Measurements from ENCODE around the gene LY9.

Gene LY9

DNA sequence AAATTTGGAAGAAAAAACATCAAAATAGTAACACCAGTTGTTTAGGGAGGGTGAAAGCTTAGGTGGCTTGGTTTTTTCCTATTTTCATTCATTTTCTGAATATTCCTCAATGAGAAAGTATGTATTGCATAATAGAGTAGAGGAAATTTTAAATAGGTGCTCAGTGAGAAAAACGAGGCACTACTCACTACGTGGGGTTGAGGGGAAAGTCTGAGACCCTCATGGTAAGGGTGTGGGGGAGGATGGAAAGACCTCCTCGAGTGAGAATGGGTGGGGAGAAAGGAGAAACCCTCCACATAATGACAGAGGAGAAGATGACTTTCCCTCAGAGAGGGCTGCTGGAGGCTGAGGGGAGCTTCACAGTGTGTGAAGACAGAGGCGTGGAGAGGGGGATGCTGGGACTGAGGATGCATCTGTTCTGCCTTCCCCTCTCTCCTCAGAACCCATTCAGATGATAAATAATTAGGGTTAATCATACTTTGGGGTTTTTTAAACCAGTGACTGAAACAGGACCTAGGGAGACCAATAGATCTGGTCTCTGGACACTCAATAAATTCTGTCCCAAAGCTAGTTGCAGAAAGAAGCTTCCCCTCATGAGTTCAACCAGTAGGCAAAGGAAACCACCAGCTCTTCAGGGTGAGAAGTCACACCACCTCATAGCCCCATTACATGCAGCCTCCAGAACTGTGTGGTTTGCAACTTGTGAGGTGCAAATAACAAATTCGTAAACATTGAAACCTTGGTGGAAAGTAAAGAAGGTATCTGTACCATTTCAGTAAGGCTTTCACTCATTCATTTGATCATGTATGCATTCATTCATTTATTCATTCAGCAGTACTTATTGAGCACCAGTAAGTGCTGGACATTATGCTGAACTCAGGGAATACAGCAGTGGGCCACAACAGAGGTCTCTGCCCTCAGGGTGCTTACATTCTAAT, 39.8 kb upstream of the LY9 start:
- no peak overlapping the region for H3K9ac ChIP-seq (ENCODE audit: low read length)
- H3K9me3 ChIP-seq (ENCODE audit: control insufficient read depth, low read length): no peaks in the 10 kb centered on the region
- no peaks in the 10 kb centered on the region for H3K4me1 ChIP-seq (ENCODE audit: control insufficient read depth, insufficient read depth, low read length)
- H3K27me3 ChIP-seq (replicated peaks; ENCODE audit: control insufficient read depth, insufficient read depth, low read length): no peaks in the 10 kb centered on the region
- no peaks in the 10 kb centered on the region for H3K36me3 ChIP-seq (ENCODE audit: control insufficient read depth, insufficient read depth, low read length, severe bottlenecking)
- H3K4me3 ChIP-seq (ENCODE audit: low read length): no peak overlapping the region
- no peak for DNase-seq (ENCODE audit: low read depth)

DNA sequence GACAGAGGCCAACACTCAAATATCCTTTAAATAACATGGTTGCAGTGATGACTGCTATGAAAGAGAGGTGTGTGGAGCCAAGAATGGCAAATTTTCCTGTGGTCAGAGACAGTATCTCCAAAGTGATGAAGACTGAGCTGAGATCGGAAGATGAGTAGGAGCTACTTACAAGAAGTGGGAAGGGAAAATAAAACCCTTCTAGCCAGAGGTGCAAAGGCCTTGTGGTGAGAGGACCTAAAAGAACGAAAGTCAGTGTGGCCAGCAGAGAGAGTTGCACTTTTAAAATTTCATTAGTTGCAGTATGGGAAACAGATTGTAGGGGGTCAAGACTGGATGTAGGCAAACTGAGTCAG, 39.1 kb upstream of the LY9 start:
- Histone ChIP-seq H3K4me3 (ENCODE audit: low read length) (no peak overlapping the region), H3K4me1 (ENCODE audit: control insufficient read depth, insufficient read depth, low read length) (no peaks in the 10 kb centered on the region), H3K36me3 (ENCODE audit: control insufficient read depth, insufficient read depth, low read length, severe bottlenecking) (no peaks in the 10 kb centered on the region), H3K27me3 (replicated peaks; ENCODE audit: control insufficient read depth, insufficient read depth, low read length) (no peaks in the 10 kb centered on the region), H3K9ac (ENCODE audit: low read length) (no peak overlapping the region), H3K9me3 (ENCODE audit: control insufficient read depth, low read length) (no peaks in the 10 kb centered on the region)
- DNase-seq (ENCODE audit: low read depth): no peak

GRCh38 chr1:160758521-160758920, 37.5 kb upstream of the LY9 start:
- Histone ChIP-seq H3K9me3 (ENCODE audit: control insufficient read depth, low read length) (no peaks in the 10 kb centered on the region), H3K9ac (ENCODE audit: low read length) (no peak overlapping the region), H3K36me3 (ENCODE audit: control insufficient read depth, insufficient read depth, low read length, severe bottlenecking) (no peaks in the 10 kb centered on the region), H3K4me1 (ENCODE audit: control insufficient read depth, insufficient read depth, low read length) (no peaks in the 10 kb centered on the region), H3K27me3 (replicated peaks; ENCODE audit: control insufficient read depth, insufficient read depth, low read length) (no peaks in the 10 kb centered on the region), H3K4me3 (ENCODE audit: low read length) (no peak overlapping the region)
- no peak for DNase-seq (ENCODE audit: low read depth)

- Histone ChIP-seq H3K4me1 (ENCODE audit: control insufficient read depth, insufficient read depth, low read length) (no peaks in the 10 kb centered on the region), H3K9ac (ENCODE audit: low read length) (no peak overlapping the region), H3K9me3 (ENCODE audit: control insufficient read depth, low read length) (no peaks in the 10 kb centered on the region), H3K27me3 (replicated peaks; ENCODE audit: control insufficient read depth, insufficient read depth, low read length) (no peaks in the 10 kb centered on the region), H3K4me3 (ENCODE audit: low read length) (no peak overlapping the region), H3K36me3 (ENCODE audit: control insufficient read depth, insufficient read depth, low read length, severe bottlenecking) (no peaks in the 10 kb centered on the region)
- no peak for DNase-seq (ENCODE audit: low read depth)
Observed at GRCh38 chr1:160759740-160760139, 36.2 kb upstream of the LY9 start.

DNA sequence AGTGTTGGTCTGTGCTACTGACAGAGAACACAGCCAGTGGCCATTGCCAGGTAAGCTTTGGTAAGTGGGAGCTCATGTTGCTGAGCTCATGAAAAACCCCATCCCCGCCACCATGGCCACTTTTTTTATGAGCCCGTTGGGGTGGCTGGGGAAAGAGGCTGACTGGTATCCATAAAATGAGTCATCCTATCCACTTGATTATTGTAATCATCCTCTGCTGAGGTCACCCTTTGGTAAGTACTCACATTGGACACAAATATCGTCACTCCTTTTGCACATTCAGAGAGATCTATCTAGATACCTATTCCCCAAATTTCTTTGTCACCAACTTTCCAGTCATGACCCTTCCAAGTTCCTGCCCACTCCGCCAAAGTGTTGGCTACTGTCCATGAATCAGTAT, 34.9 kb upstream of the LY9 start:
- no peak overlapping the region for H3K4me3 ChIP-seq (ENCODE audit: low read length)
- no peaks in the 10 kb centered on the region for H3K4me1 ChIP-seq (ENCODE audit: control insufficient read depth, insufficient read depth, low read length)
- H3K9ac ChIP-seq (ENCODE audit: low read length): no peak overlapping the region
- H3K36me3 ChIP-seq (ENCODE audit: control insufficient read depth, insufficient read depth, low read length, severe bottlenecking): no peaks in the 10 kb centered on the region
- DNase-seq (ENCODE audit: low read depth): no peak
- no peaks in the 10 kb centered on the region for H3K9me3 ChIP-seq (ENCODE audit: control insufficient read depth, low read length)
- no peaks in the 10 kb centered on the region for H3K27me3 ChIP-seq (replicated peaks; ENCODE audit: control insufficient read depth, insufficient read depth, low read length)

- Histone ChIP-seq H3K4me3 (ENCODE audit: low read length) (no peak overlapping the region), H3K36me3 (ENCODE audit: control insufficient read depth, insufficient read depth, low read length, severe bottlenecking) (no peaks in the 10 kb centered on the region), H3K9me3 (ENCODE audit: control insufficient read depth, low read length) (no peaks in the 10 kb centered on the region), H3K9ac (ENCODE audit: low read length) (no peak overlapping the region), H3K4me1 (ENCODE audit: control insufficient read depth, insufficient read depth, low read length) (no peaks in the 10 kb centered on the region), H3K27me3 (replicated peaks; ENCODE audit: control insufficient read depth, insufficient read depth, low read length) (no peaks in the 10 kb centered on the region)
- DNase-seq (ENCODE audit: low read depth): no peak
Observed at GRCh38 chr1:160761886-160762285, 34.1 kb upstream of the LY9 start.

DNA sequence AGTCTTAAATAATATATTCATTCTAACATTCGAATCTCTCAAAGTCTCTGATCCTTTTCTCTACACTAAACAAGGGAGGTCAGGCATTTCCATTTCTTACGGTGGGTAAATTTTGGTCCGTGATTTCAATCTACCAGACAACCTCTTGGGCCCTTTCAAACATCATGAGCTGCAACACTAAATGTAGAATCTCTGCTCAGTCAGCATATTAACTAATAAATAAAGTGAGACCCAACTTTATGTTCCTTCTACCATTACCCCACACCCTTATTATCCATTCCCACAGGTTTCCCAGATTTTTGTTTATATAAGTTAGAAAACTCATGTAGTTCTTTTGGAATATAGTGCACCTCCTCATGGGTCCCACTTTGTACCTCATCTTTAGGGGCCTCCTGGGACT, 32.0 kb upstream of the LY9 start:
- no peaks in the 10 kb centered on the region for H3K4me1 ChIP-seq (ENCODE audit: control insufficient read depth, insufficient read depth, low read length)
- H3K27me3 ChIP-seq (replicated peaks; ENCODE audit: control insufficient read depth, insufficient read depth, low read length): peaks cover 4% of the 10 kb centered on the region
- no peak for DNase-seq (ENCODE audit: low read depth)
- H3K9ac ChIP-seq (ENCODE audit: low read length): no peak overlapping the region
- H3K4me3 ChIP-seq (ENCODE audit: low read length): no peak overlapping the region
- H3K9me3 ChIP-seq (ENCODE audit: control insufficient read depth, low read length): no peaks in the 10 kb centered on the region
- no peaks in the 10 kb centered on the region for H3K36me3 ChIP-seq (ENCODE audit: control insufficient read depth, insufficient read depth, low read length, severe bottlenecking)

DNA sequence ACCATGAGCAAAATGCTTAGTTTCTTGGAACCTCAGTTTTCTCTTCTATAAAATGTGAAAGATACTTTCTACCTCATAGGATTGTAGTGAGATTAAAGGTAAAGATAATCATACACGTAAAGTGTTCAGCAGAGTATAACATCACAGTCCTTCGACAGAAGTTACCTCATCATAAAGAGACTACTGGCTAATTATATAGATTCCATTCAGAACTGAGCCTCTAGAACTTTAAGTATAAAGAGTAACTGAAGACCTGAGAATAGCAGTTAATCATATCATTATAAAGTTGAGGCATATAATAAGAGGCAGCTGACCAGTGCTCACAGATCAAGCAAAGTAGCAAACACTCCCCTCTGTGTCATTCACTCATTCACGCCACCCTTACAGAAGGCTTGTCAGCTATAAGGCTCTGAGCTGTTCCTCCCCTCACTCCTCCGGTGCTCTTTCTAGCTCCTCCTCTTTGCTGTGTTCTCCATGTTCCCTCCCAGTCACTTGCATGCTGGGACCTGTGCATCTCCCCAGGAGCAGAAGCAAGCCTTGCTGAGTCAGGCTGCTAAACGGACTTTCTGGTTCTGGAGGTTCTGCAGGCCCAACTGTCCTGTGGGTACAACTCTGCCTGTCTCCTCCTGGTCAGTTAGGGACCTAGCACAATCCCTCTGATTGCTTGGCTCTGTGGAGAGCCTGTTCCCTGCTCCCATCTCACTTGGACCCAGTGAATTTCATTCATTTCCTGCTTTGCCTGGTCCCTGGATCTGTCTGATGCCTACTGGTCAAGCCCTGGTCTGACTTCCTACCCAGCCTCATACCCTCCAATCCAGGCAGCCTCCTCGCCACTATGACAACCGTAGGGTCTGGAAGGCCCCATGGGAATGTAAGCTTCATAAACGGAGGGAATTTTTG, 28.3 kb upstream of the LY9 start:
- peaks cover 15% of the 10 kb centered on the region for H3K27me3 ChIP-seq (replicated peaks; ENCODE audit: control insufficient read depth, insufficient read depth, low read length)
- no peaks in the 10 kb centered on the region for H3K4me1 ChIP-seq (ENCODE audit: control insufficient read depth, insufficient read depth, low read length)
- no peaks in the 10 kb centered on the region for H3K36me3 ChIP-seq (ENCODE audit: control insufficient read depth, insufficient read depth, low read length, severe bottlenecking)
- H3K4me3 ChIP-seq (ENCODE audit: low read length): no peak overlapping the region
- H3K9me3 ChIP-seq (ENCODE audit: control insufficient read depth, low read length): no peaks in the 10 kb centered on the region
- no peak for DNase-seq (ENCODE audit: low read depth)
- no peak overlapping the region for H3K9ac ChIP-seq (ENCODE audit: low read length)

DNA sequence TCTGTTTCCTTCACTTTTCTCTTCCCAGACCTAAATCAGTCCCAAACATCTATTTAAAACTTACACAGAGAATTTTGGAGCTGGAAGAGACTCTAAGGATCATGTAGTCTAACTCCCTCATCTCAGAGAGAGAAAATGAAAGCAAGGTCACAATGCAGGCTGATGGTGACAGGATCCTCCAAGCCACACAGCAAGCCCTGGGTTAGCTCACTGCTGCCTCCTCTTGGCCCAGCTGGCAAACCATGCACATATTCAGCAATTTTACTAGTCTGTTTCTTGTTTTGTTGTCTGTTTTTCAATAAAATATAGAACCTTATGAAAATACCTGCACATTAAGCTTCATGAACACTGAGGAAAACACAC, 27.7 kb upstream of the LY9 start:
- H3K4me3 ChIP-seq (ENCODE audit: low read length): no peak overlapping the region
- H3K4me1 ChIP-seq (ENCODE audit: control insufficient read depth, insufficient read depth, low read length): no peaks in the 10 kb centered on the region
- H3K36me3 ChIP-seq (ENCODE audit: control insufficient read depth, insufficient read depth, low read length, severe bottlenecking): no peaks in the 10 kb centered on the region
- no peak overlapping the region for H3K9ac ChIP-seq (ENCODE audit: low read length)
- peaks cover 17% of the 10 kb centered on the region for H3K27me3 ChIP-seq (replicated peaks; ENCODE audit: control insufficient read depth, insufficient read depth, low read length)
- DNase-seq (ENCODE audit: low read depth): no peak
- H3K9me3 ChIP-seq (ENCODE audit: control insufficient read depth, low read length): no peaks in the 10 kb centered on the region

DNA sequence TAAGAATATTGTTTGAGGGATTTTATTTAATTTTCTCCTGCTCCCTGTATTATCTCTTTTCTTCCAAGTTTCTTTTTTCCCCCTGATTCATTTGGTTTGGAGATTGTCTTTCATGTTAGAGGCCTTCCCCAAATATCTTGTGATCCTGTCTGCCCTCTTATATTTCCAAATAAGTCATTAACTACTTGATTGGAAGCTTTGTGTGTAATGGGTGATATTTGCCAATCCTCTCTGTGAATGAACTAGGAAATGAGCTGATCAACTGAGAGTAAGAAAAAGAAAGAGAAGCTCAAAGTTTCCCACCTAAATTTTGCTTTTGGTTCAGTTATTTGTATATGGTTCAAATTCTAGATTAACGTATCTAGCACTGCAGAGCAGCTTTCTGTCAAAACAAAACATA, 23.6 kb upstream of the LY9 start:
- H3K4me1 ChIP-seq (ENCODE audit: control insufficient read depth, insufficient read depth, low read length): no peaks in the 10 kb centered on the region
- no peaks in the 10 kb centered on the region for H3K9me3 ChIP-seq (ENCODE audit: control insufficient read depth, low read length)
- no peak for DNase-seq (ENCODE audit: low read depth)
- no peak overlapping the region for H3K9ac ChIP-seq (ENCODE audit: low read length)
- no peak overlapping the region for H3K4me3 ChIP-seq (ENCODE audit: low read length)
- peaks cover 31% of the 10 kb centered on the region for H3K27me3 ChIP-seq (replicated peaks; ENCODE audit: control insufficient read depth, insufficient read depth, low read length)
- no peaks in the 10 kb centered on the region for H3K36me3 ChIP-seq (ENCODE audit: control insufficient read depth, insufficient read depth, low read length, severe bottlenecking)

GRCh38 chr1:160773093-160773492, 22.9 kb upstream of the LY9 start:
- H3K9ac ChIP-seq (ENCODE audit: low read length): no peak overlapping the region
- H3K4me3 ChIP-seq (ENCODE audit: low read length): no peak overlapping the region
- no peaks in the 10 kb centered on the region for H3K36me3 ChIP-seq (ENCODE audit: control insufficient read depth, insufficient read depth, low read length, severe bottlenecking)
- no peaks in the 10 kb centered on the region for H3K9me3 ChIP-seq (ENCODE audit: control insufficient read depth, low read length)
- peaks cover 27% of the 10 kb centered on the region for H3K27me3 ChIP-seq (replicated peaks; ENCODE audit: control insufficient read depth, insufficient read depth, low read length)
- DNase-seq (ENCODE audit: low read depth): no peak
- H3K4me1 ChIP-seq (ENCODE audit: control insufficient read depth, insufficient read depth, low read length): no peaks in the 10 kb centered on the region

Data from adipocyte (in vitro differentiated cells).